CD4-positive, alpha-beta T cell treated with Interleukin-1 beta for 1 hour (primary cell): Measurements from ENCODE around the gene SCMH1.
"Not testable (repeated sequence)": the region's sequence is repeated elsewhere in the genome, so short reads cannot be mapped to it uniquely, and the experiment has no call there.

Experiments used
- DNase-seq, 2 donors: peaks; one replicate each; pipeline ENCODE4 v3.0.0-alpha.2; 2020 to 2022

SCMH1 gene

DNA sequence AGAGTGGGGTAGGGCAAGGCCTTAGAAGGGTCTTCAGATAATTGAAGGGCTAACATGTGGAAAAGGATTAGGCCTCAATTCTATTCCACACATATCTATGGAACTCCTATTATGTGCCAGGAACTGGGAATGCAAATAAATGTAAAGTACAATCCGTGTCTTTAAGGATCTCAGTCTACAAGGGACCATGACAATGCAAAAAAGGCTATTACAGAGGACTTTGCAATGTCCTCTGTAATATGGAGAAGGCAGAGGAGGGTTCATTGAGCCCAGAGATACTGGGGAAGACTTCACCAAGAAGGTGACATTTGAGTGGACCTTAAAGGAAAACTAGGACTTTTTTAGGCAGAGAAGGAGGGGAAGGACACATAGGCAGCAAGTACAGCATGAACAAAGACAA, 4.5 kb upstream of the SCMH1 start:
- no peak for DNase-seq

DNA sequence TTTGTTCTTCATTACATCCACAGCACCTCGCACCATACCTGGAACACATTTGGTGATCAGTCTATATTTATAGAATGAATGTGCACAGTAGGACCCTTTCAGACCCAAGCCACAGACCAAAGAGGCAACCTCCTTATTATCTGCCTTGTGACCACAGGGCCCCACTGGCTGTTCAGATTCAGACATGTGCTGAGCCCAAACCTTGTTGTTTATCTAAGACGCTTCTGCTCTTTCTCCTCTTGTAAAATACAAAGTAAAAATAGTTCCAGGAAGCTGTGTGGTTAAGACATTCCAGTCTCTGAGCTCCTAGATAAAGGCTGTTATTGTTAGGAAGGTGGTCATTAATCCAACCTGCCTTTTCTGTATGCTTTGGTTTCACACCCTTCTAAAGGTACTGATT, 3.6 kb upstream of the SCMH1 start:
- no peak for DNase-seq

- no peak for DNase-seq
These were observed 926 bp upstream of the SCMH1 start for GRCh38 chr1:41243079-41243385.

GRCh38 chr1:41242342-41243078, 404 bp upstream of the SCMH1 start:
- peak; percentile 4 to 8 for DNase-seq

DNA sequence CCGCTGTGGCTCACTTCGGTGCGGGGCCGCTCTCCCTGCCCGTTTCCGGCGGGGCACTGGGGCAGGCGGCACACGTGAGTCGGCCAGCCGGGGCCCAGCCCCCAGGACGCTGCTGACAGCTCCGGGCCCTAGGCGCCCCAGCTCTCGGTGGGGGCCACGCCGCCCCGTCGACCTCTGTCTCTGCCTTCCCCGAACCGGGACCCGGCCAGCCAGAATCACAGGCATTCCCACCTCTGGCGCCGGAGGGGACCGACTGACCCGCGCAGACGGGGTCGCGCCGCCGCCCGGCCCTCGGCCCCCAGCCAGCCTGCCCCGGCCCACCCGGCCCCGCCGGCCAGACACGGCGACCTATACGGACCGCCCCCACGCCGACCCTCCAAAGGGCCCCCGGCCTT, 755 bp downstream of the SCMH1 start:
- DNase-seq: peak; percentile 51 to 57

DNA sequence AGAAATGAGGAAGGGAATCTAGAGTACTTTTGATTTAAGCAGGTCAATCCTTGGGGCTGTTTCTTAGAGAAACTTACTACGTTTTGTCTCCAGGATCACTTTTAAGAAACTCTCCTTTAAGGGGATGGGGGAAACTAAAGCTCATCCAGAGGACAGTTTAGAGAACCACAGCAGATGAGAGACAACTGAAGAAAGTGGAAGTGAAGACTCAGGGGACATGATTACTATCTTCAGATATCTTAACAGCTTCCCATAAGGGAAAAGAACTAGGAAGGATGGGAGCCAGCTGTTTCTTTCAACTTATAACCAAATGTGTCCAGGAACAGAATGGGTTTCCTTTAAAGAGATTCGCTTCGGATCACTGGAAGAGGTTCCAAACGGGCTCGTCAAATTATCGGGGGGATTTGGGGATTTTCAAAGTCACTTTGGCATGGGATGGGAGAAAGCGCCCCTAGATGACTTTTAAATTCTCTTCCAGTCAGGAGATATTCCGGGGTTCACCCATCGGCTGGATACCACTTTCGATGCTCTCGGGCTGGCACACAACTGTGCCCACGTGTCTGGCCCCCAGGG, 1.2 kb downstream of the SCMH1 start:
- DNase-seq: no peak

- peak in 1 of 2 donors; percentile 36 for DNase-seq
These were observed 2.0 kb downstream of the SCMH1 start for GRCh38 chr1:41239988-41240610.

DNA sequence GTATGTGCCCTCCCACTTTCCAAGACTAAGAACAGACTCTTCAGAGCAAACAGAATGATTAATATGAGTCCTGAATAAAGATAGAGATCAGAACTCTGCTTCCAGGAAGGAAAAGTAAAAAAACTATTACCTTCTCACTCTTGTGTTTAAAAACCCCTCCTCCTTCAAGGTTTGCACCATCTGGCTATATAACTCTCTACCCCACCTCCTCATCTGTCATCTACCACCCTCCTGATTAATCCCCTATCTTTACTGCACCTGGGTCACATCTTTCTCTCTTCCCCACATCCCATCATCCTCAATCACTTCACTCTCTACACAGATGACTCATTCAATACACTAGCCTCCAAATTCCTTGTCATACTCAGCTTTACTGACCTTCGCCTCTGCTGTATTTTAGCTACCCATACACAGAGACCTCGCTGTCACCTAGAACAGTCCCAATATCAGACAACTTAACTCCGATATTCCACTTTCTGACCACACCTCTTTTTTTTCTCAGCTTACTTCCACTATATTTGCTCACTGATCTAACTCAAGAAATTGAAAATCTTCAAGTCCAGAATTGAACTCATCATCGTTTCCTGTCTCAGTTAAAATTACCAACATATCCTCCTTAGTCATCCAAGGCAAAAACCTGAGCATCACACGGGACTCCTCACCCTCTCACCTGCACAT, 3.7 kb downstream of the SCMH1 start:
- DNase-seq: no peak

DNA sequence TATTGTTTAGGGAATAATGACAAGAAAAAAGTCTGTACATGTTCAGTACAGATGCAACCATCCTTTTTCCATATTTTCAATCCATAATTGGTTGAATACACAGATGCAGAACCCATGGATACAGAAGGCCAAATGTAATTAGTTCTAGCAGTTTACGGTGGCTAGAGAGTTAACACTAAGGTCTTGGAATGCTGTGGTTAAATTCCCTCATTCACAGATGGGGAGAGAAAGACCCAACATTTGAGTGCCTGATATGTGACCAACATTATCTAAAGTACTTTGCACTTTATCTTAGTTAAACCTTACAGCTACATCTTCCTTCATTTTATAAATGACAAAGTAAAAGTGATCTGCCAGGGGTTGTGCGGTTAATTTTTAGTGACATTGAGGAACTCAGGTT, 5.3 kb downstream of the SCMH1 start:
- DNase-seq: no peak

DNA sequence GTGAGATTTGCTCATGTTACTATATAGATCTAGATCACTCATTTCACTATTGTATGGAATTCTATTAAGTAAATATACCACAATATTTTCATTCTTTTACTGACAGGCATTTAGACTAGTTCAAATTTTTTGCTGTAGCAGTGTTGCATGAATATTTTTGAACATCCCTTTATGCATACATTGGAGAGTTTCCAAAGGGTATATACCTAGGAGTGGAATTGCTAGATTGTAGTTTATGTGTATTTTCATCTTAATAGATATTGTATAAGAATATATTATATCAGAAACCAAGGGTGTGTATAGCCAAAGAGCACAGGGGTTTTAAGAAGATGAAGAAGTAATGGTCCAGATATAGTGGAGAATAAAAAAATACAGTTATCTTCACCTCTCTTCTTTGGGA, 6.2 kb downstream of the SCMH1 start:
- DNase-seq: no peak

DNA sequence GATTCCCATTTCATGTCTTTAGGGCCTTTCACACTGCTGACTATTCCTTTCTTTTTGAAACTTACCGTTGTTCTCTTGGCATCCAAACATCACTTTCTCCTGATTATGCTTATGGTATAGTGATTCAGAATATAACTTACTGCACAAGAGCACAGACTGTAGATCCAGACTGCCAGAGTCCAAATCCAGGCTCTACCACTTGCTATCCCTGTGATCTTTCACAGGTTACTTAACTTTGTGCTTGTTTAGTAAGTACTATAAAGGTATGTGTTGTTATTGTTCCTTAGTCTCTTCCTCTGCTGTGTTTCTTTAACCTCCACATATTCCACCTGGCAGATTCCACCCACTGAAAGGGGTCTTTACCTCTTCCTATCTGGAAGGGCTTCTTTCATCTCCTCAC, 8.4 kb downstream of the SCMH1 start:
- DNase-seq: no peak

DNA sequence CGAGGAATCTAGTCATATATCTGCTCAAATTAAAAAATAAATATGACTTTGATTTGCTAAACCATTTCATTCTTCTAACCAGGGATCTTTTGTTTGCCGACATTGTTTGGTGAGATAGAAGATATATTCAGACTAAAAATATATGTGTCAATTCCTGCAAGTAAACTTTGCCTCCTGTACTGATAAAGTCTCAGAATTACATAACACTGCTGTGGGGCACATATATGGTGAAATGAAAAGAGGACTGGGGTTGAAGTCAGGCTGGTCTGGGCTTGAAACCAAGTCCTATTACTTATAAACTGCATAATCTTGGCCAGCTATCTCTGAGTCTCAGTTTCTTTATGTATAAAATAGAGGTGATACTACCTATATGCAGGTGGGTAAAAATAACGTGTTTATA, 9.8 kb downstream of the SCMH1 start:
- DNase-seq: no peak

DNA sequence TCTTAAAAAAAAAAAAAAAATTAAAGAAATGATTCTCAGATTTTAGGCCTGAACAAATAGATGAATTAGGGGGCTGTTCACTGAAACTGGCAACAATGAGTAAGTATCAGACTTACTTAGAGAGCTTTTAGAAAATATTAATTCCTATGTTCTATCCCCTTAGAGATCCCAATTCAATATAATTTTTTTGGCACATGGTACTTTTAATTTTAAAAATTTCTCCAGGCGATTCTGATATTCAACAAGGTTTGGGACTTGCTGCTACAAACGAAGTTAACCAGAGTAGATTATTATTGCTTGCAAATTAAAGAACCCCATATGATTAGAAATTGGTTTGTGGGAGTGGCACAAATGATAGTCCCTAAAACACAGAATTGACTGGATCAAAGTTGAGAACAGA, 11.4 kb downstream of the SCMH1 start:
- no peak for DNase-seq

DNA sequence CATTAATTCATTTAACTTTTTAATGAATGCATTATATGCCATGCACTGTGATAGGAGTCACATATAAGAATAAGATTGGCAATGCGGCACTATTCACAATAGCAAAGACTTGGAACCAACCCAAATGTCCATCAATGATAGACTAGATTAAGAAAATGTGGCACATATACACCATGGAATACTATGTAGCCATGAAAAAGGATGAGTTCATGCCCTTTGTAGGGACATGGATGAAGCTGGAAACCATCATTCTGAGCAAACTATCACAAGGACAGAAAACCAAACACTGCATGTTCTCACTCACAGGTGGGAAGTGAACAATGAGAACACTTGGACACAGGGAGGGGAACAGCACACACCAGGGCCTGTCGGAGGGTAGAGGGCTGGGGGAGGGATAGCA, 12.9 kb downstream of the SCMH1 start:
- DNase-seq: not testable (repeated sequence)

GRCh38 chr1:41226815-41227434, 15.2 kb downstream of the SCMH1 start:
- DNase-seq: no peak

DNA sequence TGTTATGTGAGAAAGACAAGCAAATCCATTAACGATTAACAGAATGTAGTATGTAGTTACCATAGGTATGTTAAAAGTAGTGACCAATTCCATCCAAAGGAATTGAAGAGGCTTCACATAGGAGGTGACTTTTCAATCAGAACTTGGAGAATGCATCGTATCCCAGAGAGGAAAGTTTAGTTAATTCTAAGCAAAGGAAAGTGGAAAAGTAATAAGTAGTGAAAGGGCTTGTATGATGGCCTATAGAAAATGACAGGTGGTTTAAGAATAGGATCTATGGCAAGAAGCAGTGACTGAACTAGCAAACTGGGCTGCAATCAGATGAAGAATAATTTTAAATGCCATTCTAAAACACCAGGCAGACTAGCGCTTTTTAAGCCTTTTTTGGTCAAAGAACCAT, 16.6 kb downstream of the SCMH1 start:
- DNase-seq: no peak

GRCh38 chr1:41222496-41222895, 19.6 kb downstream of the SCMH1 start:
- DNase-seq: no peak

DNA sequence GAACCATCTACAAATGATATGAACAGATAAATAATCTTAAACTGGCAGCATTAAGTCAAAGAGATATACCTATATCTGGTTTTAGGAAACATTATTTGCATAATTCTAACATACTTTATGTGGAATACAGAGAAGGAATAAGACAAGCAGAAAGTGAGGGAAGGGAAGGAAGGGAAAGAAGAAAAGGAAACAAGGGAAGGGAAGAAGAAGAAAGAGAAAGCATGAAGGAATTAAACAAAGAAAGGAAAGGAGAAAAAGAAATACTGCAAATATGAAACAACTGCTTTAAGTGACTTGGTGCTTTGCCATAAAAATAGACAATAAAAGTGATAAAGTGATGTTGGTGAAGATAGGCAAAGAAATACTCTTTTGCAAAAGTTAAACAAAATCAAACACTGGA, 20.1 kb downstream of the SCMH1 start:
- DNase-seq: no peak

DNA sequence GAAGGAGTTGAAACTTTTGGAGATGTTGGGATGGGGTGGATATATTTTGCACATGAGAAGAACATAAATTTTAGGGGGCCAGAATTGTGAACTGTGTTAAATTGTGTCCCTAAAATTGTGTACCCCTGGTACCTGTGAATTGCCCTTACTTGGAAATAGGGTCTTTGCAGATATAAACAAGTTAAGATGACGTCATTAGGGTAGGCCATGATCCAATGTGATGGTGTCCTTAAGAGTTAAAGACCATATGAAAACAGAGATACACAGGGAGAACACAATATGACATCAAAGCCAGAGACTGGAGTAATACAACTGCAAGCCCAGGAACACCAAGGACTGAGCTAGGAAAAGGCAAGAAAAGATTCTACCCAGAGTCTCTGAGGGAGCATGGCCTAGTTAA, 24.0 kb downstream of the SCMH1 start:
- no peak for DNase-seq

DNA sequence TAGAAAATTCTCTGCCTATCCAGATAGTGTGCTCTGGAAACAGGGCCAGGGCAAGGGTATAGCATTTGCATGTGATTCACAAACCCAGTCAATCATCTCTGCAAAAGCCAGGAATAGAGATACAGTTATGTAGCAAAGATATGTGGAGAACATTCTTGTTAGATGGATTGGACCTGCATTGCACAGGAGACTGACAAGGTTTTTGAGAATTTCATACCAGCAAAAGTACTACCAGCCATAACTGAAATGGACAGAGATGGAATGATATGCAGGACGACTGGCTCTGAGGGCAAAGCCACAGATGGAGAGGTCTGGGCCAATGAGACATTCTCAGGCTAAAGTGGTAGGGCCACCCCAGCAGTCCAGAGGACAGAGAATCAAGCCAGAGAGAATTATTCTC, 24.7 kb downstream of the SCMH1 start:
- DNase-seq: no peak

DNA sequence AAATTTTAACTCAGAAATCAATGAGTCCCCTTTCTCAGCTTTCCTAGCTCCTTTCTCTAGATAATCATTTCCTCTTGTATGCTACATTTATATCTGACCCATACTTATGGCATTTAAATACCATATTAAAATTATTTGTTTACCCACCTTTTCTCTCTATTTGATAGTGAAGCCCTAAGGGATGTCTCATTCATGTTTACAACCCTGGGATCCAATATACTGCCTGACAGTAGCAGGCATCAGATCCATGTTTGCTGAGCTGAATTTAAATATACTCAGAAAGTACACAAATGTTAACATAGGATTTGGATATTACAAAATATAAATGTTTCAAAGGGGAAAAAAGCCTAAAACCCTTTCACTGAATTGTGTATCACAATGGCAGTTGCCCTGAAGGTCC, 26.5 kb downstream of the SCMH1 start:
- no peak for DNase-seq

GRCh38 chr1:41213341-41213740, 28.8 kb downstream of the SCMH1 start:
- no peak for DNase-seq

DNA sequence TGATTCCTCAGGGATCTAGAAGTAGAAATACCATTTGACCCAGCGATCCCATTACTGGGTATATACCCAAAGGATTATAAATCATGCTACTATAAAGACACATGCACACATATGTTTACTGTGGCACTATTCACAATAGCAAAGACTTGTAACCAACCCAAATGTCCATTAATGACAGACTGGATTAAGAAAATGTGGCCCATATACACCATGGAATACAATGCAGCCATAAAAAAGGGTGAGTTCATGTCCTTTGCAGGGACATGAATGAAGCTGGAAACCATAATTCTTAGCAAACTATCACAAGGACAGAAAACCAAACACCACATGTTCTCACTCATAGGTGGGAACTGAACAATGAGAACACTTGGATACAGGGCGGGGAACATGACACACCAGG, 30.5 kb downstream of the SCMH1 start:
- DNase-seq: not testable (repeated sequence)

DNA sequence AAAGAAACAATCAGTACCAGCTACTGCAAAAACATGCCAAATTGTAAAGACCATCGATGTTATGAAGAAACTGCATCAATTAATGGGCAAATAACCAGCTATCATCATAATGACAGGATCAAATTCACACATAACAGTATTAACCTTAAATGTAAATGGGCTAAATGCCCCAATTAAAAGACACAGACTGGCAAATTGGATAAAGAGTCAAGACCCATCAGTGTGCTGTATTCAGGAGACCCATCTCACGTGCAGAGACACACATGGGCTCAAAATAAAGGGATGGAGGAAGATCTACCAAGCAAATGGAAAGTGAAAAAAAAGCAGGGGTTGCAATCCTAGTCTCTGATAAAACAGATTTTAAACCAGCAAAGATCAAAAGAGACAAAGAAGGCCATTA, 35.1 kb downstream of the SCMH1 start:
- DNase-seq: not testable (repeated sequence)
